ENCODE data around the gene RNF175.
"Not testable (repeated sequence)": the region's sequence is repeated elsewhere in the genome, so short reads cannot be mapped to it uniquely, and the experiment has no call there.

RNF175 gene

DNA sequence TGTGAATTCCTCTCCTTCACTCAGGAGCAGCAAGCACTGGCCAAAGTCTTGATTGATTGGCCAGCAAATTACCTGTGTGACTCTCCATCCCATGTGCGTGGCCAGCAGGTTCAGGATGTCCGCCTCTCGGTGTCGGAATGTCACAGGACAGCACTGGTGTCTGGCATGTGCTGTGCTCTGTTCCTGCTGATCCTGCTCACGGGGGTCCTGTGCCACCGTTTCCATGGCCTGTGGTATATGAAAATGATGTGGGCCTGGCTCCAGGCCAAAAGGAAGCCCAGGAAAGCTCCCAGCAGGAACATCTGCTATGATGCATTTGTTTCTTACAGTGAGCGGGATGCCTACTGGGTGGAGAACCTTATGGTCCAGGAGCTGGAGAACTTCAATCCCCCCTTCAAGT, 55.3 kb downstream of the RNF175 start:
- DNase-seq, result peak in 2 of 10 donors; percentile 52 to 77
- intact Hi-C loops (cut with DNase I), result no loop called here

DNA sequence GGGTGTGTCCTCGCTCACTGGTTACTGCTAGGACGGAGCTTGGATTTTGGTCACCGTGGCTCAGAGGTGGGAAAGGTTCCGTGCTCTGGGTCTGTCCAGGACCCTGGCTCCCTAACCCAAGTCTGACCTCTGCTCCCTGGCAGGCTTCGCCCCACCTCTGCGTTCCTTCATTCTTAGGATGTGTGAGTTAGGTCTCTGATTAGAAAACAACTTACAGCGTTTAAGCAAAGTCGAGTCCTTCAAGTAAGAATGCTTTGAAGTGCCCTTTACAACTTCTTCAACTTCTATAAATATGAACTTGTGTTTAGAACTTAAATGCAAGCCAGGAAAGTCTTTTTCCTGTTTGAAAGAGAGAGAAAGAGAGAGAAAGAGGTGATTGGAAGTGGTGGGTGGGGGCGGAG, 74.9 kb downstream of the RNF175 start:
- intact Hi-C loops (cut with DNase I), result no loop called here
- no peak for DNase-seq

- intact Hi-C loops (cut with DNase I), result no loop called here
- DNase-seq, result peak in 8 of 10 donors; percentile 17 to 88 (median 34)
Measured at GRCh38 chr4:153684182-153684970, 75.4 kb downstream of the RNF175 start, which contains the start of gene TLR2. Gene TLR2, plus strand, starts transcription at chr4:153684280. Its CDS starts 18,628 bp downstream, at chr4:153702908.

GRCh38 chr4:153683763-153684181, 76.1 kb downstream of the RNF175 start:
- intact Hi-C loops (cut with DNase I), result no loop called here
- DNase-seq, result peak in 1 of 10 donors; percentile 81

- intact Hi-C loops (cut with DNase I), result no loop called here
- peak in 1 of 10 donors; percentile 63 for DNase-seq
Measured at GRCh38 chr4:153679486-153679885, 80.3 kb downstream of the RNF175 start.

DNA sequence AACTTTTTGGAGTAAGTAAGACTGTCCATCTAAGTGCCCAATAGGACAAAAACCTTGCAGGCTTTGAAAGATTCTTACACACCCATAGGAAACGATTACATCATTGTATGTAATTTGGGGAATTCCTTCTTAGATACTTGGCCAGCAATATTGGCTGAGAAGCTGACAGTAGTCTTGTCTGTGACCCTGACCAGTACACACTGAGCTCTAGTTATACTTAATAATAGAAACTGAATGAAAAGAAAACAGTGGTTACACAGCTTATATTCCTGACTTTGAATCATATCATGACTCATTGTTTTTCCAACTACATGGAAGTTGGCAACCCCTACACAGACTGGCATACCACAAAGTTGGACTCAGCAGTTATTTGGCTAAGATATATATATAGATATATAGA, 82.8 kb downstream of the RNF175 start:
- intact Hi-C loops (cut with DNase I), result no loop called here
- no peak for DNase-seq

GRCh38 chr4:153676486-153676885, 83.3 kb downstream of the RNF175 start:
- DNase-seq, result no peak
- intact Hi-C loops (cut with DNase I), result no loop called here

- intact Hi-C loops (cut with DNase I), result no loop called here
- DNase-seq, result no peak
Measured at GRCh38 chr4:153669838-153670237, 90.0 kb downstream of the RNF175 start.

DNA sequence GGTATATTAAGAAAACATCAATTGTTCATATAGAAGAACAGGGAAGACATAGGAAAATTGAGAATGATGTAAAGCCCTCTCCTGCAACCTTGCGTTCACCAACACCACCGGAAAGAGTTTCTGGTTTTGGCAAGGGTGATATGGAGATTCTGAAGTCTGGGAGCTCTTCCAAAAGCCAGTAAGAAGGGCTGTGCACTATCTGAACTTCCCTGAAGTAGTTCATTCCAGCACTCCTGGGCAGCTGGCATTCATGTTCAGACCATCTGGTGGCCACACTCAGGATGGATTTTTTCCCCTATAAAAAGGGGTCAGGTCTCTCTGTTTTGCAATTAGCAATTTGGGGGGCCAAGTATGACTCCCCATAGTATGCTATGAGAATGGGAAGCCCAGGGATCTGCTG, 91.2 kb downstream of the RNF175 start:
- DNase-seq, result no peak
- intact Hi-C loops (cut with DNase I), result no loop called here

GRCh38 chr4:153666505-153666904, 93.3 kb downstream of the RNF175 start:
- intact Hi-C loops (cut with DNase I); DNase-seq: not testable (repeated sequence)

DNA sequence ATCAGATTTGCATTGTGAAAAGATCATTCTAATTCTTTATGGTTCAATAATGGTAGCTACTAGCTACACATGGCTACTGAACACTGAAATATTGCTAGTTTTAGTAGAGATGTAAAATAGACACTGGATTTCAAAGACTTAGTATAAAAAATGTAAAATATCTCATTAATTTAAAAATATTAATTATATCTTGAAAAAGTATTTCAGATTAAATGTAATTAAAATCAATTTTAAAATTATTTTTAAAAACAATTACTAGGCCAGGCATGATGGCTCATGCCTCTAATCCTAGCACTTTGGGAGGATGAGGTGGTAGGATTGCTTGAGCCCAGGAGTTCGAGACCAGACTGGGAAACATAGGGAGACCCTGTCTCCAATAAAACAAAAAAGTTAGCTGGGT, 96.2 kb downstream of the RNF175 start:
- intact Hi-C loops (cut with DNase I), result no loop called here
- DNase-seq, result no peak

- DNase-seq, result no peak
- intact Hi-C loops (cut with DNase I), result no loop called here
Measured at GRCh38 chr4:153661908-153662307, 97.9 kb downstream of the RNF175 start.

GRCh38 chr4:153661215-153661822, 98.5 kb downstream of the RNF175 start:
- no peak for DNase-seq
- intact Hi-C loops (cut with DNase I), result no loop called here

Measured in posterior cingulate gyrus (tissue), 11 donors.